Islet of Langerhans (tissue), 1 donor: ENCODE data around the gene SNTA1.
"Not testable (repeated sequence)": the region's sequence is repeated elsewhere in the genome, so short reads cannot be mapped to it uniquely, and the experiment has no call there.

Experiments
- FAIRE-seq: peaks from one replicate; lab custom pipeline; 2011; peaks lifted over from hg19 to GRCh38; lab: Jason Lieb, UNC

Gene SNTA1

GRCh38 chr20:33465481-33466302 lies 22.1 kb upstream of the SNTA1 start:
- FAIRE-seq, result no peak

- FAIRE-seq, result not testable (repeated sequence)
Observed at GRCh38 chr20:33464759-33465158, 21.2 kb upstream of the SNTA1 start.

GRCh38 chr20:33463332-33464101 lies 20.0 kb upstream of the SNTA1 start:
- no peak for FAIRE-seq

- no peak for FAIRE-seq
Observed at GRCh38 chr20:33460711-33461110, 17.1 kb upstream of the SNTA1 start.

- no peak for FAIRE-seq
Observed at GRCh38 chr20:33459599-33459998, 16.0 kb upstream of the SNTA1 start.

GRCh38 chr20:33456916-33457642 lies 13.5 kb upstream of the SNTA1 start:
- FAIRE-seq, result not testable (repeated sequence)

GRCh38 chr20:33450867-33451266 lies 7.3 kb upstream of the SNTA1 start:
- no peak for FAIRE-seq

GRCh38 chr20:33445881-33446625 lies 2.5 kb upstream of the SNTA1 start:
- no peak for FAIRE-seq

GRCh38 chr20:33444797-33445560 lies 1.4 kb upstream of the SNTA1 start:
- no peak for FAIRE-seq

- FAIRE-seq, result no peak
Observed at GRCh38 chr20:33443006-33443511, 504 bp downstream of the SNTA1 start.

- no peak for FAIRE-seq
Observed at GRCh38 chr20:33442136-33443005, 1.2 kb downstream of the SNTA1 start.

- FAIRE-seq, result no peak
Observed at GRCh38 chr20:33441142-33441955, 2.2 kb downstream of the SNTA1 start.

GRCh38 chr20:33440562-33440961 lies 3.0 kb downstream of the SNTA1 start:
- FAIRE-seq, result not testable (repeated sequence)

- no peak for FAIRE-seq
Observed at GRCh38 chr20:33438481-33438880, 5.1 kb downstream of the SNTA1 start.

- FAIRE-seq, result no peak
Observed at GRCh38 chr20:33437141-33437911, 6.2 kb downstream of the SNTA1 start.

GRCh38 chr20:33434434-33434833 lies 9.1 kb downstream of the SNTA1 start:
- no peak for FAIRE-seq

GRCh38 chr20:33433465-33434234 lies 9.9 kb downstream of the SNTA1 start:
- no peak for FAIRE-seq
